ENCODE data around the gene RNF168. TPM values are rescaled to one million over a fixed set of nuclear protein-coding genes. Genes with fewer than 3 reads are reported as not detected.
"Not testable (repeated sequence)": the region's sequence is repeated elsewhere in the genome, so short reads cannot be mapped to it uniquely, and the experiment has no call there.

The RNF168 gene
- total and polyA plus RNA-seq, 5 experiments from 2014 or later = 7.7 to 56.5 (median 9.2) TPM

DNA sequence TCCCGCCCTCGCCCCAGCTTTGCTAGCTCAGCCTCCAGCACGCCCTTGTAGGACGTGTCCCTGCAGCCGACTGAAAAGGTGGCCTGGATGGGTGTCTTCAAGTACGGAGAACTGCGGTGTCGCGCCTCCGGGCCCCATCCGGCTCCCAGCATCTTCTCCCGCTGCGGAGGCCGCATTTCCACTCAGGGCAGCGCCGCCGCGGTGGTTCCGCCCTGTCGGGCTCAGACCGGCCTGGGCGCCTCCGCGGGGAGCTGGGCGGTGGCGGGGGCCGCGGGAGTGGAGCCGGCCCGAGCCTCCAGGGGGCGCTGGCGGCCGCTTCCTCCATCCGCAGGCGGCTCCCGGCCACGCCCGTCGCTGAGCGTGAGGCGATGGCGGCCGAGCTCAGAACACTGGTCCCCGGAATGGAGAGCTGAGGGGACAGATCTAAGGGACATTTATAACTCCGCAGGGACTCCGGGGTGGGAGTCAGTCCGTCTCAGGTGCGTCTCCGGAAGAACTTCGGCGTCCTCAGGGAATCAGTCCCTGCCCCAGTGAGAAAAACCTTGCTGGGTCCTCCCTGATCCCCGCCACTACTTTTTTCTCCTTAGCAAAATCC, 25.2 kb upstream of the RNF168 start:
- ATAC-seq (peak; percentile 97 to 98), DNase-seq (peak; percentile 22 to 77 (median 67))
- Mint-ChIP-seq H3K36me3 (peaks cover 0 to 8% (median 2%) of the 10 kb centered on the region in 3 donors), H3K4me3 (peak overlapping the region in 9 of 10 donors; percentile 44 to 71 (median 66)), H3K9me3 (peaks cover 0 to 6% (median 0%) of the 10 kb centered on the region in 9 donors), H3K27ac (peak overlapping the region in 3 of 10 donors; percentile 19 to 66 (median 47)), H3K4me1 (peaks cover 0 to 2% (median 1%) of the 10 kb centered on the region in 4 donors), H3K27me3 (peaks cover 0 to 29% (median 11%) of the 10 kb centered on the region in 5 donors)
- POLR2A ChIA-PET = interaction anchor here (1.0 to 1.2 kb wide), 3 partner anchors 13 to 26 kb away, joined by 3 to 8 read pairs (median 3); no protein-coding TSS in a partner anchor

DNA sequence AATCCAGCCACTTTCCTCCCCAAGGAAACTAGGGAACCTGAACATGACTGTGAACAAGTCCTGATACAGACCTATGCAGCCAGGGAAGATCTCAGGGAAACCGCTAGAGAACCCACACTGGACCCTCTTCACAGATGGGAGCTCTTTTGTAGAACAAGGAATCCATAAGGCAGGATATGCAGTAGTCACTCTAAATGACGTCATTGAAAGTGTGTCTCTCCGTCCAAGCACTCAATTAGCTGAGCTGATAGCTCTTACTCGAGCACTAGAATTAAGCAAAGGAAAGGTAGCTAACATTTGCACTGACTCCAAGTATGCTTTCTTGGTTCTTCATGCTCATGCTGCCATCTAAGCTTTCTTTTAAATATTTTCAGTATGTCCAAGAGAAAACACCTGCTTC, 21.6 kb upstream of the RNF168 start:
- POLR2A ChIA-PET = no interaction called here
- DNase-seq = no peak

DNA sequence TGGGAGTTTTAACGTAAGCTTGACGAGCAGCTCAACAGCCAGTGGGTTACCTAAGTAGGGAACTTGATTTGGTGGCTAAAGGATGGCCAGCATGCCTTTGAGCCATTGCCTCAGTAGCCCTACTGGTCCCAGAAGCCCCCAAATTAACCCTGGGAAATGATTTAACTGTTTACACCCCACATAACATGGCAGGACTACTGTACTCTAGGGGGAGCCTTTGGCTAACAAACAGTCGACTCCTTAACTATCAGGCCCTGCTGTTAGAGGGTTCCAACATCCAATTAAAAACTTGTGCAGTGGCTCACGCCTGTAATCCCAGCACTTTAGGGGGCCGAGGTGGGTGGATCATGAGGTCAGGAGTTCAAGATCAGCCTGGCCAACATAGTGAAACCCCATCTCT, 21.0 kb upstream of the RNF168 start:
- ATAC-seq = no peak
- DNase-seq = no peak
- POLR2A ChIA-PET = no interaction called here
- Mint-ChIP-seq H3K27ac (no peak overlapping the region), H3K4me1 (peaks cover 0 to 2% (median 1%) of the 10 kb centered on the region in 4 donors), H3K36me3 (peaks cover 0 to 27% (median 16%) of the 10 kb centered on the region in 3 donors), H3K9me3 (peaks cover 8 to 36% (median 28%) of the 10 kb centered on the region in 9 donors), H3K27me3 (peaks cover 0 to 23% (median 0%) of the 10 kb centered on the region in 5 donors), H3K4me3 (no peak overlapping the region)

More for the DNA sequence above, 21.6 kb upstream of the RNF168 start:
- peaks cover 0 to 2% (median 1%) of the 10 kb centered on the region in 4 donors for H3K4me1 Mint-ChIP-seq
- H3K27me3 Mint-ChIP-seq = peaks cover 0 to 23% (median 0%) of the 10 kb centered on the region in 5 donors
- no peak overlapping the region for H3K4me3 Mint-ChIP-seq
- peaks cover 0 to 23% (median 14%) of the 10 kb centered on the region in 3 donors for H3K36me3 Mint-ChIP-seq
- H3K9me3 Mint-ChIP-seq = peaks cover 8 to 30% (median 22%) of the 10 kb centered on the region in 9 donors
- ATAC-seq = no peak
- H3K27ac Mint-ChIP-seq = no peak overlapping the region

GRCh38 chr3:196523841-196524240, 20.3 kb upstream of the RNF168 start:
- DNase-seq (no peak), ATAC-seq (no peak)
- H3K27me3 Mint-ChIP-seq = peaks cover 0 to 23% (median 0%) of the 10 kb centered on the region in 5 donors
- POLR2A ChIA-PET = interaction anchor here (0.6 kb wide), 1 partner anchor 51 kb away, joined by 3 read pairs; no protein-coding TSS in a partner anchor
- H3K36me3 Mint-ChIP-seq = peaks cover 0 to 34% (median 20%) of the 10 kb centered on the region in 3 donors
- H3K4me1 Mint-ChIP-seq = peaks cover 0 to 2% (median 0%) of the 10 kb centered on the region in 4 donors
- H3K4me3 Mint-ChIP-seq = no peak overlapping the region
- H3K9me3 Mint-ChIP-seq = peaks cover 8 to 43% (median 28%) of the 10 kb centered on the region in 9 donors
- no peak overlapping the region for H3K27ac Mint-ChIP-seq

DNA sequence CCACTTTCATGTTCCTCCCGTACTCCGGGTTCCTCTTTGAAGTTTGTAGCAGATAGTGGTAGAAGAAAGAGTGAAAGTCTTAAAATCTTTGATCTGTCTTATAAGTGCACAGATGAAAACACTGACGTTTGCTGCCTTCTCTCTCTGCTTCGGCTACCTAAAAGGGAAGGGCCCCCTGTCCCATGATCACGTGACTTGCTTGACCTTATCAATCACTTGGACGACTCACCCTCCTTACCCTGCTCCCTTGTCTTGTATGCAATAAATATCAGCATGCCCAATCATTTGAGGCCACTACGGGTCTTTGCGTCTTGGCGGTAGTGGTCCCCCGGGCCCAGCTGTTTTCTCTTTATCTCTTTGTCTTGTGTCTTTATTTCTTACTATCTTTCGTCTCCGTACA, 17.7 kb upstream of the RNF168 start:
- peaks cover 10 to 67% (median 28%) of the 10 kb centered on the region in 9 donors for H3K9me3 Mint-ChIP-seq
- peaks cover 0 to 11% (median 3%) of the 10 kb centered on the region in 5 donors for H3K27me3 Mint-ChIP-seq
- H3K4me3 Mint-ChIP-seq, H3K27ac Mint-ChIP-seq, POLR2A ChIA-PET, H3K4me1 Mint-ChIP-seq, DNase-seq, ATAC-seq: not testable (repeated sequence)
- H3K36me3 Mint-ChIP-seq = peaks cover 0 to 42% (median 25%) of the 10 kb centered on the region in 3 donors

DNA sequence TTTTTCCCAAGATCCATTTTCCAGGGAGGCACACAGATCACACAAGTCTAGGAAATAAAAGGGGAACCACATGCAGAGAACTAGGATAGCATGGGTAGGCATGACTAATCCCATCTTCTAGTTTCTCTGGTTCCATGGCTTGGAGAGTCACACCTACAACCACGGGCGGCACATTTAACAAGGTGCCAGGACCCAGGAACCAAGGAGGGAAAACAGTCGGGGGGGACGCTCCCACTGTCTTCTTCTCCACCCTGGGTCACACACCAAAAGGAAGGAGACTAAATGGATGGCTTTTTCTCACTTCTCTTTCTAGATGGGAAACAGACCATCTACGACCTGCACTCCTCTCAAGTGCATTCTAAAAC, 16.1 kb upstream of the RNF168 start:
- Mint-ChIP-seq H3K4me1 (no peaks in the 10 kb centered on the region), H3K9me3 (peaks cover 11 to 73% (median 28%) of the 10 kb centered on the region in 9 donors), H3K4me3 (no peak overlapping the region), H3K27me3 (peaks cover 0 to 5% (median 0%) of the 10 kb centered on the region in 5 donors), H3K36me3 (peaks cover 0 to 50% (median 23%) of the 10 kb centered on the region in 3 donors), H3K27ac (no peak overlapping the region)
- no peak for ATAC-seq
- peak in 2 of 10 donors; percentile 20 to 25 for DNase-seq
- POLR2A ChIA-PET = no interaction called here

DNA sequence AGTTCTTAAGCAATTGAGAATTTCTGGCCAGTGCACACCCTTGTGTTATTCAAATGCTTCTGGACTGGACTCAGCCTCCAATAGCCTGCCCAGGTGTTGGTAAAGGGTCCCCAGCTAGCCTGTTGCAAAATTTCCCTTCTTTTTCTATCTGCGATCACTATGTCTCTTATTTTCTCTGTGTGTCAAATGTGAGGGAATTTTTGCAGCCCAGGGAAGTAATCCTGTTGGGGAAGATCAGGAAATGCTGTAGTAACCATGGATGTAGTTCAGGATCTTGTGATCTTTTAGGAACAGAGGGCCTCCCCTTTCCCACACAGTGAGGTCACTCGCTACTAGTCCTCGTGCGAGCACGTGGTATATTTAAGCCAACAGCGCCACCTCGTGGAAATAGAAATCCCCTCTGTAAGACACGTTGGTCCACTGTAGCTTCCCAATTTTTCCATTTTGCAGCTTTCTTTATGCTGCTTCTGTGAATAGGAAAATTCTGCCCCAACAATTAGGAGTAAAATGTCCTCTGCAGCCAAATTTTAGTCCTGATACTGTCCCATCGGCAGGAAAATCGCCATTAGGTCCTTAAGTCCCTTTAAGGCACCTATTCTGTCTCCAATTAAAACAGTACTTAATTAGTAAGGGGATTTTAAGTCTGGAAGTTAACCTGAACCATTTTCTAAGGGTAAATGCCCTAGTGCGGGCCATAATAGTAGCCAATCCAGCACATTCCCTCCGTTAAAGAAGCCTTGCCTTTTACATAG, 15.6 kb upstream of the RNF168 start:
- DNase-seq = peak in 7 of 10 donors; percentile 10 to 37 (median 26)
- Mint-ChIP-seq H3K27me3 (peaks cover 0 to 5% (median 0%) of the 10 kb centered on the region in 5 donors), H3K9me3 (peaks cover 11 to 75% (median 28%) of the 10 kb centered on the region in 9 donors), H3K4me1 (no peaks in the 10 kb centered on the region), H3K27ac (no peak overlapping the region), H3K36me3 (peaks cover 0 to 50% (median 23%) of the 10 kb centered on the region in 3 donors), H3K4me3 (no peak overlapping the region)
- no peak for ATAC-seq
- POLR2A ChIA-PET = no interaction called here

DNA sequence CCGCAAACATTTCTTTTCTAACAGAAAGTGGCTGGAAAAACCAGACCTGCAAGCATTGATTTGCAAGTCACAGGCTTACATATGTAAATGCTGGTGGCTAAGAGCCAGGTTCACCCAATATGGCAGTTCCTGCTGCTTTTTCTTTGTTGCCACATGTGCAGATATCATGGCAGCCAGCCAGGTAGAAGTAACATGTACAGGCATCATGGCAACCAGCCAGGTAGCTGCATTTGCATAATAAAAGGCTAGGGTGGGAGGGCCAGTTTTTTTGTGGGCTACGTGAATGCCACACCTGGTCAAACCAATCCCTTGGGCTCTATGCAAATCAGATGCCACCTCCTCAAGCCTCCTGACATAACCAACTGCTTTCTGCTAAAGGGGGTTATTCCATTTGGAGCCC, 14.4 kb upstream of the RNF168 start:
- peaks cover 0 to 50% (median 23%) of the 10 kb centered on the region in 3 donors for H3K36me3 Mint-ChIP-seq
- no peak overlapping the region for H3K4me3 Mint-ChIP-seq
- DNase-seq = no peak
- peaks cover 0 to 5% (median 0%) of the 10 kb centered on the region in 5 donors for H3K27me3 Mint-ChIP-seq
- no peak overlapping the region for H3K27ac Mint-ChIP-seq
- POLR2A ChIA-PET = interaction anchor here (0.7 kb wide), 1 partner anchor 81 kb away, joined by 12 read pairs; no protein-coding TSS in a partner anchor
- ATAC-seq = no peak
- H3K4me1 Mint-ChIP-seq = no peaks in the 10 kb centered on the region
- peaks cover 11 to 72% (median 32%) of the 10 kb centered on the region in 9 donors for H3K9me3 Mint-ChIP-seq

GRCh38 chr3:196517162-196517800, 13.7 kb upstream of the RNF168 start:
- Mint-ChIP-seq H3K27ac (no peak overlapping the region), H3K9me3 (peaks cover 11 to 67% (median 32%) of the 10 kb centered on the region in 9 donors), H3K36me3 (peaks cover 0 to 46% (median 23%) of the 10 kb centered on the region in 3 donors), H3K4me3 (peak overlapping the region in 1 of 10 donors; percentile 34), H3K27me3 (peaks cover 0 to 5% (median 0%) of the 10 kb centered on the region in 5 donors), H3K4me1 (no peaks in the 10 kb centered on the region)
- DNase-seq (no peak), ATAC-seq (no peak)
- POLR2A ChIA-PET = interaction anchor here (0.7 kb wide), 1 partner anchor 81 kb away, joined by 12 read pairs; no protein-coding TSS in a partner anchor

DNA sequence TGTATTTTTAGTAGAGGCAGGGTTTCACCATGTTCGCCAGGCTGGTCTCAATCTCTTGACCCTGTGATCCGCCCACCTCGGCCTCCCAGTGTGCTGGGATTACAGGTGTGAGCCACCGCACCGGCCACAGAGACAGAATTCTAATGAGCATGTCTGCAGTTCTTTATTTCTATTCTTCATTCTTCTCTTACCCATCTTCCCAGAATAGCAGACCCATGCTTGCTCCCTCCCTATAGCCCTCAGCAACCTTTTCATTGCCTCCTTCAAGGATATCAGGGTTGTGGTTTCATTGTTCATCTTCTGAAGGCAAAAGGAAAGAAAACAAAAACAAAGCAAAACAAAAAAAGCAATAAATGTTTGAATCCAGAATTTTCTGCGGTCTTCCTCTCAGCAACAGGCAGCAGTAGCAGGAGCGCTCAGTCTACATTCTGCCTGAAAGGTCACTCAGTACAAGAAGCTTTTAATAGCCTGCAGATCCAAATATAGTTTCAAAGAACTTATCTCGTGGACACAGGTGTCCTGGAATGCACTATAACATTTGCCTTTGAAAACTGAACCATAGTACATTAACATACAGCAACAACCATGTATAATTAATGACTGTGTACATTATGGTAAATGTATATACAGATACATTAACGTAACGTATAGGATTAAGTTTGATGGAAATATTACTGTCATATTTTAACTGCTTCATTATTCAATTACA, 11.5 kb upstream of the RNF168 start, which contains the start of gene SMCO1:
Gene SMCO1 (minus strand): TSS at position 434 of the 709 bp plus-strand sequence. CDS start 137 bp downstream, at position 297.
- H3K9me3 Mint-ChIP-seq = peaks cover 0 to 47% (median 13%) of the 10 kb centered on the region in 9 donors
- peaks cover 0 to 5% (median 4%) of the 10 kb centered on the region in 5 donors for H3K27me3 Mint-ChIP-seq
- no peak for ATAC-seq
- peaks cover 0 to 26% (median 10%) of the 10 kb centered on the region in 3 donors for H3K36me3 Mint-ChIP-seq
- DNase-seq = no peak
- POLR2A ChIA-PET = no interaction called here
- no peak within 1 kb of the TSS for H3K27ac Mint-ChIP-seq
- H3K4me3 Mint-ChIP-seq = no peak within 1 kb of the TSS
- H3K4me1 Mint-ChIP-seq = no peaks in the 10 kb centered on the region

GRCh38 chr3:196514350-196514716, 10.8 kb upstream of the RNF168 start:
- no peaks in the 10 kb centered on the region for H3K4me1 Mint-ChIP-seq
- ATAC-seq (no peak), DNase-seq (no peak)
- H3K36me3 Mint-ChIP-seq = peaks cover 0 to 21% (median 7%) of the 10 kb centered on the region in 3 donors
- no peak overlapping the region for H3K4me3 Mint-ChIP-seq
- H3K9me3 Mint-ChIP-seq = peaks cover 0 to 39% (median 11%) of the 10 kb centered on the region in 9 donors
- H3K27ac Mint-ChIP-seq = no peak overlapping the region
- POLR2A ChIA-PET = no interaction called here
- H3K27me3 Mint-ChIP-seq = peaks cover 0 to 5% (median 4%) of the 10 kb centered on the region in 5 donors

Data from naive thymus-derived CD8-positive, alpha-beta T cell (primary cell).